Endothelial cell of umbilical vein (primary cell): ENCODE data around the gene CLDN34. TPM values are rescaled to one million over a fixed set of nuclear protein-coding genes. Genes with fewer than 3 reads are reported as not detected.

Experiments used
- BruUV-seq: library from RNA; stranded (reverse); fragments of 400-500 nt; replicated peaks from 2 replicates; lab custom pipeline; 2021; lab: Mats Ljungman, UMichigan
- CTCF ChIA-PET: fragments of 300-600, 350-600 bp; sonication (Branson Sonifier 250); formaldehyde crosslinking; loops from one replicate; lab custom pipeline; 2021; ENCODE audit warnings: antibody characterized with exemption, inconsistent platforms; lab: Charles Lee
- POLR2A ChIA-PET: fragments of 300-600, 350-600 bp; sonication (Branson Sonifier 250); formaldehyde crosslinking; loops from one replicate; lab custom pipeline; 2021; ENCODE audit warnings: antibody characterized with exemption, inconsistent platforms; lab: Charles Lee
- DNase-seq: peaks from one replicate; pipeline ENCODE4 v3.0.0-alpha.2; 2011; ENCODE audit warnings: low read depth, low spot score
- FAIRE-seq: peaks from 2 replicates; lab custom pipeline; 2011; peaks lifted over from hg19 to GRCh38; lab: Jason Lieb, UNC
- H2AFZ ChIP-seq: 2 replicates; pipeline ENCODE4 v1.6.0; 2012; ENCODE audit warnings: low read depth, low read length, control low read depth, inconsistent platforms
- H3K27ac ChIP-seq: 2 replicates; pipeline ENCODE4 v1.5.1; 2011; ENCODE audit warnings: low read depth, mild to moderate bottlenecking, control low read depth, low read length, moderate library complexity; ENCODE audit not compliant: insufficient read depth
- H3K27me3 ChIP-seq, 2 experiments: 2 replicates each; pipeline versions ENCODE4 v1.6.0 to v1.6.1; 2011; ENCODE audit warnings: low read length in 2 of 2, mixed read lengths in 1 of 2; ENCODE audit not compliant: control insufficient read depth in 2 of 2, insufficient read depth in 2 of 2
- H3K36me3 ChIP-seq, 2 experiments: 2 replicates in 1 of 2; 3 replicates in 1 of 2; pipeline ENCODE4 v1.5.1; 2011; ENCODE audit warnings: low read length in 2 of 2, mild to moderate bottlenecking in 1 of 2, moderate library complexity in 1 of 2; ENCODE audit not compliant: control insufficient read depth in 2 of 2, insufficient read depth in 2 of 2; ENCODE audit errors: extremely low read depth in 1 of 2
- H3K4me1 ChIP-seq: 3 replicates; pipeline ENCODE4 v1.5.1; 2011; ENCODE audit warnings: mild to moderate bottlenecking, low read length; ENCODE audit not compliant: control insufficient read depth, insufficient read depth; ENCODE audit errors: extremely low read depth
- H3K4me2 ChIP-seq: 2 replicates; pipeline ENCODE4 v1.6.1; 2011; ENCODE audit warnings: low read length, control low read depth, mixed read lengths; ENCODE audit not compliant: insufficient read depth
- H3K4me3 ChIP-seq, 3 experiments: fragments of 200-600 bp in 1 of 3; sonication (generic), shearing (Covaris generic) in 1 of 3; replicated peaks in 1 of 3; 2 replicates each; pipeline ENCODE4 v1.5.1; 2011 to 2016; ENCODE audit warnings: control low read depth in 3 of 3, low read length in 3 of 3, mild to moderate bottlenecking in 2 of 3, inconsistent platforms in 1 of 3, low read depth in 1 of 3, moderate library complexity in 1 of 3; ENCODE audit not compliant: insufficient read depth in 1 of 3
- H3K79me2 ChIP-seq: 2 replicates; pipeline ENCODE4 v1.6.0; 2012; ENCODE audit warnings: low read length, inconsistent platforms; ENCODE audit not compliant: control insufficient read depth, insufficient read depth
- H3K9ac ChIP-seq: replicated peaks from 2 replicates; pipeline ENCODE3; 2011; ENCODE audit warnings: low read length, control low read depth; ENCODE audit not compliant: insufficient read depth; ENCODE audit errors: extremely low read depth
- H3K9me1 ChIP-seq: replicated peaks from 3 replicates; pipeline ENCODE4 v1.6.0; 2011; ENCODE audit warnings: mild to moderate bottlenecking, low read length; ENCODE audit not compliant: control insufficient read depth, insufficient read depth; ENCODE audit errors: extremely low read depth
- H3K9me3 ChIP-seq: replicated peaks from 2 replicates; pipeline ENCODE4 v1.5.1; 2012; ENCODE audit warnings: low read length, inconsistent platforms; ENCODE audit not compliant: control insufficient read depth, insufficient read depth
- H4K20me1 ChIP-seq: replicated peaks from 2 replicates; pipeline ENCODE3; 2011; ENCODE audit warnings: mild to moderate bottlenecking, low read length; ENCODE audit not compliant: control insufficient read depth, insufficient read depth; ENCODE audit errors: extremely low read depth
- EZH2 ChIP-seq: IDR thresholded peaks from 2 replicates; pipeline ENCODE4 v1.6.1; 2012; ENCODE audit warnings: borderline replicate concordance, low read depth, mild to moderate bottlenecking, moderate library complexity, low read length, inconsistent platforms; ENCODE audit not compliant: severe bottlenecking
- FOS ChIP-seq: IDR thresholded peaks from 2 replicates; pipeline ENCODE4 v1.6.1; 2011; ENCODE audit warnings: mild to moderate bottlenecking, low read length, moderate library complexity, borderline replicate concordance; ENCODE audit not compliant: insufficient read depth
- GATA2 ChIP-seq: IDR thresholded peaks from 2 replicates; pipeline ENCODE4 v1.7.0; 2011; ENCODE audit warnings: low read depth, mild to moderate bottlenecking, moderate library complexity, mixed read lengths, low read length; ENCODE audit not compliant: insufficient read length, insufficient read depth
- JUN ChIP-seq: IDR thresholded peaks from 2 replicates; pipeline ENCODE4 v1.6.1; 2011; ENCODE audit warnings: borderline replicate concordance, low read depth; ENCODE audit not compliant: insufficient read length, insufficient read depth
- MAX ChIP-seq: IDR thresholded peaks from 2 replicates; pipeline ENCODE4 v1.6.1; 2011; ENCODE audit not compliant: insufficient read depth, insufficient read length
- MYC ChIP-seq: IDR thresholded peaks from one replicate; pipeline ENCODE4 v1.6.1; 2011; ENCODE audit warnings: mild to moderate bottlenecking, low read depth, low read length
- POLR2A ChIP-seq: IDR thresholded peaks from 2 replicates; pipeline ENCODE4 v1.6.1; 2012; ENCODE audit warnings: low read depth, mild to moderate bottlenecking, control low read depth, low read length
- POLR2AphosphoS5 ChIP-seq: IDR thresholded peaks from 2 replicates; pipeline ENCODE4 v1.6.1; 2012; ENCODE audit warnings: low read depth, mild to moderate bottlenecking, control low read depth, low read length, moderate library complexity; ENCODE audit not compliant: insufficient read depth
- dilution Hi-C: fragments of 300-500 bp; cut with MboI; formaldehyde crosslinking; loops from one replicate; pipeline ENCODE4 v1.15.0; 2019; ENCODE audit warnings: low sequenced_read_pairs; ENCODE audit not compliant: extremely low pct_ligation_motif_present
- intact Hi-C: fragments of 100-400 bp; cut with micrococcal nuclease; formaldehyde crosslinking; loops from one replicate; pipeline ENCODE4 v1.10.0; 2022
- polyA plus RNA-seq, 4 experiments: library from polyadenylated mRNA; depleted of rRNA in 3 of 4; stranded (reverse) in 3 of 4; unstranded in 1 of 4; fragments of >200 nt; gene quantifications; 2 replicates each; pipeline versions ENCODE4 v1.2.1 to v1.2.3, GENCODE V29; 2011 to 2012; ENCODE audit warnings: missing spikeins in 1 of 4
- total RNA-seq: library from RNA; stranded (reverse); gene quantifications from 2 replicates; pipeline ENCODE4 v1.2.3, GENCODE V29; 2021
- TF ChIP-seq, protein P1 (sequence below), 2 donors: IDR thresholded peaks; 1 replicate in 1 of 2; 2 replicates in 1 of 2; pipeline ENCODE4 v1.5.1; 2011; ENCODE audit warnings: low read length in 2 of 2, mild to moderate bottlenecking in 2 of 2, moderate library complexity in 2 of 2, control low read depth in 1 of 2, inconsistent platforms in 1 of 2, low read depth in 1 of 2; ENCODE audit not compliant: insufficient read depth in 1 of 2; ENCODE audit errors: extremely low read depth in 1 of 2

The CLDN34 gene
- total and polyA plus RNA-seq, 2 donors (not counting 3 experiments of a cell fraction or from before 2014, with no cell fraction given) = 0.08 to 0.46 TPM

GRCh38 chrX:9992061-9992460 is 24.9 kb downstream of the CLDN34 start:
- CTCF ChIA-PET = interaction anchor here (3.0 kb wide), 1 partner anchor 128 kb away, joined by 26 read pairs; no protein-coding TSS in a partner anchor
- Histone ChIP-seq H3K9me1 (no peaks in the 10 kb centered on the region), H3K4me2 (no peak overlapping the region), H4K20me1 (no peaks in the 10 kb centered on the region), H3K27me3 (no peaks in the 10 kb centered on the region), H3K9ac (no peak overlapping the region), H3K9me3 (no peaks in the 10 kb centered on the region), H3K27ac (no peak overlapping the region), H3K4me3 (no peak overlapping the region), H3K36me3 (no peaks in the 10 kb centered on the region), H3K4me1 (no peaks in the 10 kb centered on the region), H3K79me2 (no peaks in the 10 kb centered on the region), H2AFZ (no peak overlapping the region)
- TF ChIP-seq FOS = no peak
- no peak for TF ChIP-seq MAX
- no peak for TF ChIP-seq POLR2A
- no peak for TF ChIP-seq EZH2
- no peak for TF ChIP-seq POLR2AphosphoS5
- FAIRE-seq (no peak), DNase-seq (no peak)
- intact Hi-C loops = no loop called here
- POLR2A ChIA-PET = no interaction called here
- dilution Hi-C loops = no loop called here
- BruUV-seq = no TSS peak

- intact Hi-C loops (no loop called here), dilution Hi-C loops (no loop called here)
- BruUV-seq = no TSS peak
- no peaks in the 10 kb centered on the region for H3K4me1 ChIP-seq
- TF ChIP-seq, protein P1, sequence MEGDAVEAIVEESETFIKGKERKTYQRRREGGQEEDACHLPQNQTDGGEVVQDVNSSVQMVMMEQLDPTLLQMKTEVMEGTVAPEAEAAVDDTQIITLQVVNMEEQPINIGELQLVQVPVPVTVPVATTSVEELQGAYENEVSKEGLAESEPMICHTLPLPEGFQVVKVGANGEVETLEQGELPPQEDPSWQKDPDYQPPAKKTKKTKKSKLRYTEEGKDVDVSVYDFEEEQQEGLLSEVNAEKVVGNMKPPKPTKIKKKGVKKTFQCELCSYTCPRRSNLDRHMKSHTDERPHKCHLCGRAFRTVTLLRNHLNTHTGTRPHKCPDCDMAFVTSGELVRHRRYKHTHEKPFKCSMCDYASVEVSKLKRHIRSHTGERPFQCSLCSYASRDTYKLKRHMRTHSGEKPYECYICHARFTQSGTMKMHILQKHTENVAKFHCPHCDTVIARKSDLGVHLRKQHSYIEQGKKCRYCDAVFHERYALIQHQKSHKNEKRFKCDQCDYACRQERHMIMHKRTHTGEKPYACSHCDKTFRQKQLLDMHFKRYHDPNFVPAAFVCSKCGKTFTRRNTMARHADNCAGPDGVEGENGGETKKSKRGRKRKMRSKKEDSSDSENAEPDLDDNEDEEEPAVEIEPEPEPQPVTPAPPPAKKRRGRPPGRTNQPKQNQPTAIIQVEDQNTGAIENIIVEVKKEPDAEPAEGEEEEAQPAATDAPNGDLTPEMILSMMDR (IDR thresholded peaks at IDR 0.05; ENCODE audit: extremely low read depth in 1 of 2, insufficient read depth in 1 of 2, low read depth in 1 of 2, low read length in 2 of 2) = no peak
- TF ChIP-seq FOS (no peak), POLR2A (no peak), MAX (no peak), JUN (no peak), GATA2 (no peak), EZH2 (no peak), MYC (no peak), POLR2AphosphoS5 (no peak)
- H3K9me1 ChIP-seq = no peaks in the 10 kb centered on the region
- no peak overlapping the region for H3K4me3 ChIP-seq
- no peak overlapping the region for H3K27ac ChIP-seq
- no peaks in the 10 kb centered on the region for H3K36me3 ChIP-seq
- ChIA-PET CTCF (interaction anchor here (3.0 kb wide), 1 partner anchor 127 kb away, joined by 26 read pairs; no protein-coding TSS in a partner anchor), POLR2A (no interaction called here)
- H3K27me3 ChIP-seq = no peaks in the 10 kb centered on the region
- H2AFZ ChIP-seq = no peak overlapping the region
- no peak for FAIRE-seq
- no peak overlapping the region for H3K4me2 ChIP-seq
- no peak overlapping the region for H3K9ac ChIP-seq
- DNase-seq = no peak
- H4K20me1 ChIP-seq = no peaks in the 10 kb centered on the region
- H3K79me2 ChIP-seq = no peaks in the 10 kb centered on the region
- H3K9me3 ChIP-seq = no peaks in the 10 kb centered on the region
Observed at GRCh38 chrX:9992724-9993123, 25.6 kb downstream of the CLDN34 start.
